NK-92 treated with Interleukin-12 subunit alpha and Interleukin-12 subunit beta, amount 100 ng/mL, for 24 hours (cell line): ENCODE results near the gene DR1.

Experiments
- DNase-seq: peaks from one replicate; lab custom pipeline; 2025; lab: John Stamatoyannopoulos, UW

Gene DR1

DNA sequence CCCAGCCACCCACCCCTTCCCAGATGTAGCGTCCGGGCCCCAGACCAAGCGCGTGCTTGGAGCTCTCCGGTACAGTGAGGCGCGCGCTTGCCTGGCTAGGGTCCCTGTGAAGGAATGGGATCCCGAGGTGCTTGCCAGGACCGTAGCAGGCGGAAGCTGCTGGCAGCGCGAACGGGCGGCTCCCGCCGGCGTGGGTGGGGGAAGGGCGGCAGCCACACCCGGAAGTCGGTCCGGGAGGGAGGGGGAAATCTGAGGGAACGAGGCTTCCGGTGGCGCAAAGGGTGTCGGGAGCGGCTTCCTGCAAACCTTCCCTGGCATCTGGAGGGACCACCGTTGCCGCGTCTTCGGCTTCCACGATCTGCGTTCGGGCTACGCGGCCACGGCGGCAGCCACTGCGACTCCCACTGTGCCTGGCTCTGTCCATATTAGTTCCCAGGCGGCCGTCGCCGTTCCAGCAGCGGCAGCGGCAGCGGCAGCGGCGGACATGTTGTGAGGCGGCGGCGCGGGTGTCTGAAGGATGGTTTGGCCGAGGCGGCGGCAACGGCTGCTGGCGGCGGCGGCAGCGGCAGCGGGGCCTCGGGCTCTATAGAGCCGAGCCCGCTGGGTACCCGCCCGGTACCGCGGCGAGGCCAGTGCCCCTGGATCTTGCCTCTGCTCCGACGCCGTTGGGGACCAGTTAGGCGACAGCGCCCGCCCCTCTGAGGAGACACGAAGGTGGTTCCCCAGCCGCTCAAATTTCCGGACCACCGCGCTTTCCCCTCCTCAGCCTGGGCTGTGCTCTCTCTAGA, at the start of gene DR1:
Gene DR1 (plus strand): TSS at position 275 of the 788 bp plus-strand sequence. CDS start 739 bp downstream, outside the sequence.
- peak; percentile 87 for DNase-seq

DNA sequence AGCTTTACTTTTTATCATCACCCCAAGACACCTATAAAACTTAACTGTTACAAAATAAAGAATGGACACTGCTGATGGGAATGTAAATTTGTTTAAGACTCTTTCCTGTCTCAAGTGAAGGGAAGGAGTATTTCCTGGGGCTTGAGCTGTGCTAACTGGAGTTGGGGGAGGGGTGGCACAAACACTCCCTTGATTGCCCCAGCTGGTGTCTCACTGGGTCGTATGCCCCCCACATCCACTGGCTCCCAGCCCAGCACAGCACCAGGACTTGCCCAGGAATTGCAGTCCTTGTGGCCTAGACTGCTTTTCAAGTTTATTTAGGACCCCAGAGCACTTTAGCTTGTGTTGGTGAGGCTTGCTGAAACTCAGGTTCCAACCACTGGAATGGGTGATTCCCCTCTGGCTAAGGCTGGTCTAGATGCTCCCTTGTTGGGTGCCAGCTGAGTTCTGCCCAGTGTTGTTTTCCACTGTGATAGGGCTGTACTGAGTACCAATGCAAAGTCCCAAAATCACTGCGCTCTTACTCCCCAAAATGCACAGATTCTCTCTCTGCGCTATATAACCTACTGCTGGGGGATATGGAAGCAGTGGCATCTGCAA, 49.1 kb upstream of the DR1 start:
- no peak for DNase-seq

DNA sequence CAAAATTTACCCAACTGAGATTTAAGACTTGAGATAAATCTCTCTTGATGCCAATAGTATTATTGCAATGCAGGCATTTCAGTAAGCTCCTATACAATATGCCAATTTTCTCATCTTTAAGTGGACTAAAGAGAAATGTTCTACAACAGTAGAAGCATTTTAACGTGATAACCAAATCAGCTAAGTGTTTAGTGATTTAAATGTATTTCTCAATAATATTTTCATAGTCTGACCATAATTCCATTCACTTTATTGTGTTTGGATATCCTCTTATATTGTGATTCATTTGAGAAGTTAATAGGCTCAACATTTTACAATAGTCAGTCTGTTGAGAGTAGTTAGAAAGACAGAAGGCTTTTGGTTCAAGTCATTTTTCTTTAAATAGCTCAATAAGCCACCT, 44.6 kb upstream of the DR1 start:
- no peak for DNase-seq

GRCh38 chr1:93302078-93302477, 43.6 kb upstream of the DR1 start:
- DNase-seq: no peak

DNA sequence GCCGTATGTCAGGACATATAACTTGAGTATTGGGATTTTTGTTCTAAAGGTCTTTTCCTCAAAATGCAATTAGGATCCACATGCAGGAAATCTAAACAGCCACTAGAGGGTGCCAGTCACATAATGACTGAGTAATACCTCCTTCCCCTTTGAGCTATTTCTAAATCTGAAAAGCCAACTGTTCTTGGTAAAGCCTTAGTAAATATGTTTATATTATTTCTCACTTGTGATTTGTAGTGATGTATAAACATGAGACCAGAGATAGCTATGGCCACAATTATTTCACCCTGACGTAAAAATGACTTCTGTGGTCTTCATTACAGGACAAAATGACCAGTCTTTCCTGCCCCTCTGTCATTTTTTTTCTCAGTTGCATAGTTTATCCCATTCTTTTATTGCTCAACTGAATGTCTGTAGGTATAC, 41.0 kb upstream of the DR1 start:
- peak; percentile 3 for DNase-seq

GRCh38 chr1:93306920-93307319, 38.8 kb upstream of the DR1 start:
- DNase-seq: no peak

DNA sequence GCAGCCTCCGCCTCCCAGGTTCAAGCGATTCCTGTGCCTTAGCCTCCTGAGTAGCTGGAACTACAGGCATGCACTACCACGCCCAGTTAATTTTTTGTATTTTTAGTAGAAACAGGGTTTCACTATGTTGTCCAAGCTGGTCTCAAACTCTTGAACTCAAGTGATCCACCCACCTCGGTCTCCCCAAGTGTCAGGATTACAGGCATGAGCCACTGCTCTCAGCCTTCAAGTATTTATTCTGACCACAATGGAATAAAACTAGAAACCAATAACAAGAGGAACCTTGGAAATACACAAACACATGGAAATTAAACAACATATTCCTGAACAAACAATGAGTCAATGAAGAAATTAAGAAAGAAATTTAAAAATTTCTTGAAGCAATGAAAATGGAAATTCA, 32.7 kb upstream of the DR1 start:
- DNase-seq: no peak

GRCh38 chr1:93317207-93317606, 28.5 kb upstream of the DR1 start:
- no peak for DNase-seq

DNA sequence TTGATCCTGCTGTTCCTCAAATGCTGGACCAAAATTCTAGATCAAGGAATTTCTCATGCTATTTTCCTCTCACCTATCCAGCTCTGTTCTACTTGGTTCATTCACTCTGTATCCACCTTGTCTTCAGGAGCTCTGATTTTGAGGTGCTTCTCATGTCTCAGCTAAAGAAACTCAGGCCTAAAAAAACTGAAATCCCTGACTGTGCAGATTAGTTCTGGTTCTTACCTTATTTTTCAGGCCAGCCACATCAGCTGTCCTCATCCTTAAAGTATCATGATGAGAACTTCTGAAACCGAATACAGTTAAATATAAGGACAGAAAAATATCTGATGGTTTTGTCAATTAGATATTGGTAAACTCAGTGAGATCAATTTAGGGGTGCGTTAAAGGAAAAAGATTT, 27.8 kb upstream of the DR1 start:
- DNase-seq: no peak

DNA sequence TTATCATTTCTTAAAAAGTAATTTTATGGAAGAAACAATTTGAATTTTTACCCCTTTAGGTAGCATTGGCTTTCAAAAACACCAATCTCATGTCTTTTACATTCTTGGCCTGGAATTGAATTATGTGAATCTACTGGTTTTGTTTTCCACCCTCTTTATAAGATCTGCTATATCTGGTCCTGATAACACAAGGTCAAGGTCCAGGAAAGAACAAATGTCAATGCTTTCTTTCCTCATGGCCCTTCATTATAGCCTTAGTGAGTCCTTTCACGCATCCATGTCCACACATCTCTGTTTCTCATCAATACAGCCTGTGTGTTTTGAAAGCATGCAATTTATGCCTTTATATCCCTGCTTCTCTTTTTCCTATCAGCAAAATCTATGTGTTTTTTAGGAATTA, 24.0 kb upstream of the DR1 start:
- DNase-seq: no peak

DNA sequence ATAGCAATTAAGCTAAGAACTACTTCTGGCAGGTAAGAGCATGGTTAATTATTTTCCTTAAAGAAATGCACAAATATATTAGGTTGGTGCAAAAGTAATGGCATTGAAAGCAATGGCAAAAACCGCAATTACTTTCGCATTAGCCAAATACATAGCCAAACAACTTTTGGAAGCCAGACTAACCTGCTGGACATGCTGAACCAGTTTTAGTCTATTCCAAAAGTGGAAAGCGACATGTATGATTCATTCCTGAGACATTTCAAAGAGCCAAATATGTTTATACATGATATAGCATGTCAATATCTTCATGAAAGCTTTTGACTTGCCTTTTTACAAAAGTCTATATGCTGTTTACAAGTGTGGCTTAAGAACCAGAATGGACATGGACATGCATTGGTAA, 23.4 kb upstream of the DR1 start:
- DNase-seq: no peak

DNA sequence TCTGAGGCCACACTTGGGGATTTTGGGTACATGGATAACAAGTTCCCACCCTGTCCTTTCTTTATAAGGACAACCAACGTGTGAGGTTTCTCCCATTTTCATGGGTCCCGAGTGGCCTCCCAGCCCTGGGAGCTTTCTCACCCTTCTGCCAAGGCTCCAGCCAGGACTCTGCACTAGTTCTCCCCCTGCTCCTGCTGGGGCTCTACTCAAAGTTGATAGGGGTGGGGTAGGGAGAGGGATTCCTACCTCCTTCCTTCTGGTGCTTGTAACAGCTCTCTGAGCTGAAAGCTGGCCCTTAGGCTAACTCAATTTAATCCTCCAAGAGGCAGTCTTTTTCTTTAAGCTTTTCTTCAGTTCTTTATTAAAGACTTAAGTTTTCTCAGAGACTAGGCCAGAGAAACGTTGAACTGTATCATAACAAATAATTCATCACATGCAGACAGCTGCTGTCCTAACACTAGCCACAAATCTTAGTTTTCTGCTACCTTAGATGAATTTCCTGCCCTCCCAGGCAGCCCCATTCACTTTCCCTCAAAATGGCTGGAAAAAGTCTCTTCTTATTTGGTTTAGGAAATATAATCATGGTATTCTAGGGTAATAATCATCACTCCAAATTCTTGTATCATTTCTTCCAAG, 22.4 kb upstream of the DR1 start:
- DNase-seq: no peak

GRCh38 chr1:93324486-93325464, 20.9 kb upstream of the DR1 start:
- DNase-seq: no peak

DNA sequence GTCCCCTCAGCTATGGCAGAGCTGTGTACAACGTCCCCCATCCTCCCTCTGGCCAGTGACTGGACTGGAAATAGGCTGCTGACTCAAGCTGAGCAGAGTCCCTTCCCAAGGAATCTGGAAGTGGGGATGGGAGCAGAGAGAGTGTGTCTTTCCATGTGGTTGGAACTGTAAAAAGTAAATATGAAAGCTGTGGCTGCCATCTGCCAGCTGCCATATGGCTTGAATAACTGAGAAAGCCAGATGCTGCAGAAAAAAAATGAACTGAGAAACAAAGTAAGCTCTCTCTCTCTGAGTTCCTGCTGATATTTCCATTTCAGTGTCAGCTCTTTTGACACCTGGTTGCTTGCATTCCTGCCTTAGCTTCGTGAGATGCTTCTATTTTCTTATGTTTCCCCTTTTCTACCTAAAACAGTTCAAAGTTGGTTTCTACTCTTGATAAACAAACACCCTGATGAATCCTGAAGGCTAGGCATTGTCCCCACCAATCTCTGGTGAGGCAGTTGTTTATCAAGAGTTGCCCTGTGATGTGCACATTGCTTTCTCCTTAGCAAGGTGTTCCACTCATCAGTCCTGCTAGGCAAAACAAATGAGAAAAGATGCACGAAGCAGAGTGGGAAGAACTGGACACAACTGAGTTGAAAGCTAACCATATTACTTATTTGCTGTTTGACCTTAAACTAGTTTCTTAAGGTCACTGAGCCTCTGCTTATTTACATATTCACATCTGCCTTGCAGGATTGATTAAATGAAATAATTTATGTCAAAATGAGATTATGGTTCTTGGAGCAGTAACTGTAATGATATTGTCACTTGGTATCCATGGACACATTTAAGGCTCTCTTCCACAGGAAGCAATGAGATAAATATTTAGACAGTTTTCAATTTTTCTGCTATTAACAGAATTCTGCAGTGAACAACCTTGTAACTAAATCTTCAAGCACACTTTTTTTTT, 16.6 kb upstream of the DR1 start:
- DNase-seq: no peak

DNA sequence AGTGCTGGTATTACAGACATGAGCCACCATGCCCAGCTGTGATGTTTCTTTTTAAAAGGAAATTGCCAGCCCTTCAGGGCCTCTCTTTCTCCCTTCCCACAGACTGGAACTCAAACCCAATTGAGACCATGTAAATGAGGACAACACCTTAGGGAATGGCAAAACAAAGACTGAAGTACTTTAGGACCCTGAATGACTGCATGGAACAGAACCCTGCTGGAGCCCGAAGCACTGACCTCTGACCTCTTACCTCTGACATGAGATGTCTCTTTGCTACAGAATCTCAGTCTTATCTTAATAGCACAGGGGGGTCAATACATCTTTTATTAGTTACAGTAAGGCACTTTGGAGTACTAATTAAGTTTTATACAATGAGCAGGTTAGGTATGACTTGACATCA, 15.5 kb upstream of the DR1 start:
- no peak for DNase-seq

GRCh38 chr1:93330617-93331016, 15.1 kb upstream of the DR1 start:
- DNase-seq: no peak

DNA sequence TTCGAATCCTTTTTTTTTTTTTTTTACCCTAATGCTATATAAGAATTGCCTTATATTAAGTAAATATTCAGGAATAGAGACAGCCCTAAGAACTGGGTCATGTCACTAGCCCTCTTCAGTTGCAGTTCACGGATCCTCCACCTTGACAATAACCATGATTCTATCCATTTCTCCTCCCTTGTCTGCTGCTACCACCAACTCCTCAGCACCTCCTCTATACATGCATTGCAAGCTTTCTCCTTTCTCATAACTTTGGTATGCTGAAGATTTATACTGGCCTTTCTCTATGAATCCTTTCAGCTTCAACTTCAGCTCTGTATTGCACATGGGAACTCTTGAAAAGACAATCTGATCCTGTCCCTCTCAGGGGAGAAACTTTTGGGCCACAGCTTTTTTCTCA, 14.3 kb upstream of the DR1 start:
- DNase-seq: no peak

- no peak for DNase-seq
Measured at GRCh38 chr1:93332368-93332767, 13.3 kb upstream of the DR1 start.

- no peak for DNase-seq
Measured at GRCh38 chr1:93338387-93339146, 7.1 kb upstream of the DR1 start.

GRCh38 chr1:93339171-93339697, 6.5 kb upstream of the DR1 start:
- DNase-seq: no peak
